Measurements from ENCODE around the gene NUMB. TPM values are rescaled to one million over a fixed set of nuclear protein-coding genes. Genes with fewer than 3 reads are reported as not detected.

NUMB gene
- 36.0 and 41.1 TPM in 2 replicates for total RNA-seq (2014; rRNA removed; shearing (Covaris generic); ENCODE audit: low replicate concordance)

DNA sequence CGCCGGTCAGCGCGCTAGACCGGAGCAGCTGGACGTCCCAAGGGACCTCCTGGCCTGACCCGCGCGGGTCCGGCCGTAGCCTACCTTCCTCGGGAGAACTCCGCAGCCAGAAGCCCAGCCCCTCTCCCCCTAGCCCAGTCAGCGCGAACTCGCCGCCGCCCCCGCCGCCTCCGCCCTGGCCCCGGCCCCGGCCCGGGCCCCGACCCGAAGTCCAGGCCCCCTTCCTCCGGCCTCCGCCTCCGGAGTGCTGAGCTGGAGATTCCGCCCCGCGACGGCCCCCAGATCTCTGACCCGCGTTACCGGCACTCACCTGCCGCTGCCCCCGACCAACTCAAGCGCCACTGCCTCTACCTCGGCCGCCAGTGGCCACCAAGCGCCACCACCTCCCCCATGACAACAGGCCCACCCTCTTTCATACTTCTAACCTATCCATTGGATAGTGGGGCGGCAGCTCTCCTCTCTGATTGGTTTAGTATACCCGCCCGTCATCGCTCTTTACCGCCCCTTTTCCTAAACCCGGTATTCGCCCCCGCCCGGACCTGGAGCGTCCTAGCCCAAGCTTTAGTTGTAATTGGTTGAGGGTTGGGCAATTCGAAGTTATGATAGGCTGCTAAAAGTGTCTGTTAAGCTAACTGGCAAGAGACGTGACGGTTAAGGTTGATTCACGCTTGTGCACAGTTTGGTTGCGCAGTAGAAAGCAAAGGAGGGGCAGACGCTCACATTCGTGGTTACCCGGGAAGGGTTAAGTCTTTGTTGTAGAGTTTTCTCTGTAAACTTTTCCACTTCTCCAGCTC lies at the start of gene NUMB:
Gene NUMB (minus strand): TSS at position 364 of the 794 bp plus-strand sequence. CDS start 102,795 bp downstream, outside the sequence.
- H3K36me3 ChIP-seq (ENCODE audit: insufficient read depth, low read length) = no peaks in the 10 kb centered on the region
- peak within 1 kb of the TSS; percentile 78 for H3K4me3 ChIP-seq (ENCODE audit: low read length)
- no peaks in the 10 kb centered on the region for H3K9me2 ChIP-seq (replicated peaks; ENCODE audit: insufficient read depth, low read length)
- peak within 1 kb of the TSS; percentile 88 for H3K4me2 ChIP-seq (ENCODE audit: low read depth, low read length, poor library complexity, severe bottlenecking)
- no peak within 1 kb of the TSS for H3K27ac ChIP-seq (ENCODE audit: low read length)
- no peaks in the 10 kb centered on the region for H3K27me3 ChIP-seq (ENCODE audit: low read length)
- peaks cover 40% of the 10 kb centered on the region for H3K79me2 ChIP-seq (ENCODE audit: low read length)
- DNase-seq = peak; percentile 100
- H3K9ac ChIP-seq (ENCODE audit: low read length) = peak within 1 kb of the TSS; percentile 85
- peaks cover 65% of the 10 kb centered on the region for H3K4me1 ChIP-seq (ENCODE audit: low read length)
- no peaks in the 10 kb centered on the region for H3K9me3 ChIP-seq (ENCODE audit: low read length)
- peak within 1 kb of the TSS; percentile 92 for H2AFZ ChIP-seq (ENCODE audit: low read length)
- peaks cover 18% of the 10 kb centered on the region; the same call in 1 of the 2 replicates for H4K20me1 ChIP-seq (ENCODE audit: insufficient read depth, low read depth, low read length)

- Histone ChIP-seq H2AFZ (ENCODE audit: low read length) (no peak overlapping the region), H3K9me3 (ENCODE audit: low read length) (no peaks in the 10 kb centered on the region), H3K36me3 (ENCODE audit: insufficient read depth, low read length) (no peaks in the 10 kb centered on the region), H4K20me1 (ENCODE audit: insufficient read depth, low read depth, low read length) (no peaks in the 10 kb centered on the region), H3K79me2 (ENCODE audit: low read length) (no peaks in the 10 kb centered on the region), H3K9me2 (replicated peaks; ENCODE audit: insufficient read depth, low read length) (no peaks in the 10 kb centered on the region), H3K27ac (ENCODE audit: low read length) (no peak overlapping the region), H3K27me3 (ENCODE audit: low read length) (no peaks in the 10 kb centered on the region), H3K9ac (ENCODE audit: low read length) (no peak overlapping the region), H3K4me1 (ENCODE audit: low read length) (peaks cover 7% of the 10 kb centered on the region), H3K4me2 (ENCODE audit: low read depth, low read length, poor library complexity, severe bottlenecking) (no peak overlapping the region), H3K4me3 (ENCODE audit: low read length) (no peak overlapping the region)
- DNase-seq = no peak
These were observed 45.3 kb upstream of the NUMB start for GRCh38 chr14:73503648-73504047.

DNA sequence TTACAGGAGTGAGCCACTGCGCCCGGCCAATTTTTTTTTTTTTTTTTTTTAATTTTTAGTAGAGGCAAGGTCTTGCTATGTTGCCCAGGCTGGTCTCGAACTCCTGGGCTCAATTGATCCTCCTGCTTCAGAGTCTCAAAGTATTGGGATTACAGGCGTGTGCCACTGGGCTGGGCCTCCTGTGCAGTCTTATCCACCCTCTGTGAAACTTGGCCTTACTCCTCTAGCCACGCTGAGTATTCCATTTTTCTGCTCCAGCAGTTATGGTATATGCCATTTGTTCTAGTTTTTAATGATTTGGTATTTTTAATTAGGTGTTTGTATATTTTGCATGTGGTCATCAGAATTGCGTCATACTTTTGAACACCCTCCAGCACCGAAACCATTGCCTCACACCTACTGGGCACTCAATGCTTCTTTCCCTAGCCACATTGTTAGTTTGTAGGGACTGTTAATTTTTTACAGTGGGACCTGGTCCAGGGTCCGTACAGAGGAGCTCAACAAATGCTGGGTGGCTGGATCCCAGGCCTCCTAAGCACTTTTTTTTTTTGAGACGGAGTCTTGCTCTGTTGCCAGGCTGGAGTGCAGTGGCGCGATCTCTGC lies 43.8 kb upstream of the NUMB start:
- Histone ChIP-seq H3K27ac (ENCODE audit: low read length) (no peak overlapping the region), H3K4me1 (ENCODE audit: low read length) (peaks cover 3% of the 10 kb centered on the region), H3K79me2 (ENCODE audit: low read length) (no peaks in the 10 kb centered on the region), H3K4me2 (ENCODE audit: low read depth, low read length, poor library complexity, severe bottlenecking) (no peak overlapping the region), H3K9ac (ENCODE audit: low read length) (no peak overlapping the region), H4K20me1 (ENCODE audit: insufficient read depth, low read depth, low read length) (no peaks in the 10 kb centered on the region), H3K4me3 (ENCODE audit: low read length) (no peak overlapping the region), H3K36me3 (ENCODE audit: insufficient read depth, low read length) (no peaks in the 10 kb centered on the region), H3K9me2 (replicated peaks; ENCODE audit: insufficient read depth, low read length) (no peaks in the 10 kb centered on the region), H3K27me3 (ENCODE audit: low read length) (no peaks in the 10 kb centered on the region), H3K9me3 (ENCODE audit: low read length) (no peaks in the 10 kb centered on the region), H2AFZ (ENCODE audit: low read length) (no peak overlapping the region)
- no peak for DNase-seq

GRCh38 chr14:73500360-73500759 lies 42.0 kb upstream of the NUMB start:
- Histone ChIP-seq H3K4me2 (ENCODE audit: low read depth, low read length, poor library complexity, severe bottlenecking) (no peak overlapping the region), H3K4me3 (ENCODE audit: low read length) (no peak overlapping the region), H3K9ac (ENCODE audit: low read length) (no peak overlapping the region), H3K9me3 (ENCODE audit: low read length) (no peaks in the 10 kb centered on the region), H3K4me1 (ENCODE audit: low read length) (peaks cover 6% of the 10 kb centered on the region; the same call in 1 of the 2 replicates), H3K27ac (ENCODE audit: low read length) (no peak overlapping the region), H3K9me2 (replicated peaks; ENCODE audit: insufficient read depth, low read length) (no peaks in the 10 kb centered on the region), H3K36me3 (ENCODE audit: insufficient read depth, low read length) (no peaks in the 10 kb centered on the region), H3K79me2 (ENCODE audit: low read length) (no peaks in the 10 kb centered on the region), H4K20me1 (ENCODE audit: insufficient read depth, low read depth, low read length) (no peaks in the 10 kb centered on the region), H2AFZ (ENCODE audit: low read length) (no peak overlapping the region), H3K27me3 (ENCODE audit: low read length) (no peaks in the 10 kb centered on the region)
- no peak for DNase-seq

- Histone ChIP-seq H3K4me1 (ENCODE audit: low read length) (peaks cover 31% of the 10 kb centered on the region), H3K4me2 (ENCODE audit: low read depth, low read length, poor library complexity, severe bottlenecking) (no peak overlapping the region), H3K36me3 (ENCODE audit: insufficient read depth, low read length) (peaks cover 21% of the 10 kb centered on the region)
These were observed 36.2 kb upstream of the NUMB start for GRCh38 chr14:73494593-73494992.

DNA sequence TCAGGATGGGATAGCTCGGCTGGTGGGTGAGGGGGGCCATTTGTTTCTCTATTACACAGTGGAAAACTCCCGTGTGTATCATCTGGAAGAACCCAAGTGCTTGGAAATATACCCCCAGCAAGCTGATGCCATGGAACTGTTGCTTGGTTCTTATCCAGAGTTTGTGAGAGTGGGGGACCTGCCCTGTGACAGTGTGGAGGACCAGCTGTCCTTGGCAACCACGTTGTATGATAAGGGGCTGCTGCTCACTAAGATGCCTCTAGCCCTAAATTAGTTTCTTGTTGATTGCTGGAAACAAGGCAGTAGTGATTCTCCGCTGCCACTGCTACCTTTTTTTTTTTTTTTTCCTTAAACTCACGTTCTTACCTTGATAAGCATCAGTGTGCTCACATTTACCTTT lies 34.3 kb upstream of the NUMB start:
- no peaks in the 10 kb centered on the region for H3K27me3 ChIP-seq (ENCODE audit: low read length)
- no peak overlapping the region for H3K27ac ChIP-seq (ENCODE audit: low read length)
- no peak for DNase-seq
- H3K4me2 ChIP-seq (ENCODE audit: low read depth, low read length, poor library complexity, severe bottlenecking) = peak overlapping the region; percentile 93
- peaks cover 40% of the 10 kb centered on the region for H3K79me2 ChIP-seq (ENCODE audit: low read length)
- H4K20me1 ChIP-seq (ENCODE audit: insufficient read depth, low read depth, low read length) = peaks cover 18% of the 10 kb centered on the region
- no peaks in the 10 kb centered on the region for H3K9me3 ChIP-seq (ENCODE audit: low read length)
- H3K9me2 ChIP-seq (replicated peaks; ENCODE audit: insufficient read depth, low read length) = no peaks in the 10 kb centered on the region
- peaks cover 31% of the 10 kb centered on the region for H3K4me1 ChIP-seq (ENCODE audit: low read length)
- peak overlapping the region; percentile 93; the same call in 1 of the 2 replicates for H3K9ac ChIP-seq (ENCODE audit: low read length)
- peak overlapping the region; percentile 91; the same call in 1 of the 2 replicates for H3K4me3 ChIP-seq (ENCODE audit: low read length)
- H3K36me3 ChIP-seq (ENCODE audit: insufficient read depth, low read length) = peaks cover 21% of the 10 kb centered on the region
- no peak overlapping the region for H2AFZ ChIP-seq (ENCODE audit: low read length)

More at GRCh38 chr14:73494593-73494992, 36.2 kb upstream of the NUMB start:
- H3K27ac ChIP-seq (ENCODE audit: low read length) = no peak overlapping the region
- H3K79me2 ChIP-seq (ENCODE audit: low read length) = peaks cover 40% of the 10 kb centered on the region
- no peaks in the 10 kb centered on the region for H3K9me3 ChIP-seq (ENCODE audit: low read length)
- H3K4me3 ChIP-seq (ENCODE audit: low read length) = no peak overlapping the region
- no peaks in the 10 kb centered on the region for H3K27me3 ChIP-seq (ENCODE audit: low read length)
- H2AFZ ChIP-seq (ENCODE audit: low read length) = no peak overlapping the region
- no peak for DNase-seq
- no peak overlapping the region for H3K9ac ChIP-seq (ENCODE audit: low read length)
- peaks cover 18% of the 10 kb centered on the region for H4K20me1 ChIP-seq (ENCODE audit: insufficient read depth, low read depth, low read length)
- H3K9me2 ChIP-seq (replicated peaks; ENCODE audit: insufficient read depth, low read length) = no peaks in the 10 kb centered on the region

DNA sequence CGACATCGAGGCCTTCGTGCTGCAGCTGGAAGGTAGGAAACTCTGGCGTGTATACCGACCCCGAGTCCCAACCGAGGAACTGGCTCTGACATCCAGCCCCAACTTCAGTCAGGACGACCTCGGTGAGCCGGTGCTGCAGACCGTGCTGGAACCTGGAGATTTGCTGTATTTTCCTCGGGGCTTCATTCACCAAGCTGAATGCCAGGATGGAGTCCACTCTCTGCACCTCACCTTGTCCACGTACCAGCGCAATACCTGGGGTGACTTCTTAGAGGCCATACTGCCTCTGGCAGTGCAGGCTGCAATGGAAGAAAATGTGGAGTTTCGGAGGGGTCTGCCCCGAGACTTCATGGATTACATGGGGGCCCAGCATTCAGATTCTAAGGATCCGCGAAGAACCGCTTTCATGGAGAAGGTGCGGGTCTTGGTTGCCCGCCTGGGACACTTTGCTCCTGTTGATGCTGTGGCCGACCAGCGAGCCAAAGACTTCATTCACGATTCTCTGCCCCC lies 33.8 kb upstream of the NUMB start:
- no peaks in the 10 kb centered on the region for H3K27me3 ChIP-seq (ENCODE audit: low read length)
- H2AFZ ChIP-seq (ENCODE audit: low read length) = no peak overlapping the region
- peak overlapping the region; percentile 93 for H3K4me2 ChIP-seq (ENCODE audit: low read depth, low read length, poor library complexity, severe bottlenecking)
- peaks cover 18% of the 10 kb centered on the region for H4K20me1 ChIP-seq (ENCODE audit: insufficient read depth, low read depth, low read length)
- no peak overlapping the region for H3K27ac ChIP-seq (ENCODE audit: low read length)
- H3K36me3 ChIP-seq (ENCODE audit: insufficient read depth, low read length) = peaks cover 21% of the 10 kb centered on the region
- peaks cover 31% of the 10 kb centered on the region for H3K4me1 ChIP-seq (ENCODE audit: low read length)
- H3K4me3 ChIP-seq (ENCODE audit: low read length) = peak overlapping the region; percentile 91
- no peaks in the 10 kb centered on the region for H3K9me2 ChIP-seq (replicated peaks; ENCODE audit: insufficient read depth, low read length)
- no peaks in the 10 kb centered on the region for H3K9me3 ChIP-seq (ENCODE audit: low read length)
- H3K9ac ChIP-seq (ENCODE audit: low read length) = peak overlapping the region; percentile 93
- H3K79me2 ChIP-seq (ENCODE audit: low read length) = peaks cover 40% of the 10 kb centered on the region
- DNase-seq = no peak
